OCI-LY3 (cell line): Measurements from ENCODE around the gene CHPF.

Experiments
- H2AFZ ChIP-seq: fragments of 200-600, 300-600 bp; shearing (Covaris generic); 2 replicates; pipeline ENCODE4 v1.6.0; 2014; ENCODE audit warnings: antibody characterized with exemption, low read depth, low read length
- H3K27ac ChIP-seq: fragments of 200-600, 300-600 bp; sonication (generic); 2 replicates; pipeline ENCODE4 v1.5.1; 2014; ENCODE audit warnings: mild to moderate bottlenecking, low read length, moderate library complexity, mixed read lengths
- H3K27me3 ChIP-seq: fragments of 200-600, 300-600 bp; sonication (generic); 2 replicates; pipeline ENCODE4 v1.6.1; 2014; ENCODE audit warnings: low read depth, low read length, mixed read lengths
- H3K36me3 ChIP-seq: fragments of 200-600, 300-600 bp; sonication (generic); replicated peaks from 2 replicates; pipeline ENCODE3; 2014; ENCODE audit warnings: low read depth, low read length, mixed read lengths
- H3K4me1 ChIP-seq: fragments of 300-600, 200-600 bp; sonication (generic); 2 replicates; pipeline ENCODE4 v1.6.1; 2014; ENCODE audit warnings: low read length, mixed read lengths
- H3K4me2 ChIP-seq: fragments of 200-600, 300-600 bp; sonication (generic); 2 replicates; pipeline ENCODE4 v1.6.1; 2014; ENCODE audit warnings: low read length, mixed read lengths
- H3K4me3 ChIP-seq: fragments of 300-600, 200-600 bp; sonication (generic); 2 replicates; pipeline ENCODE4 v1.5.1; 2014; ENCODE audit warnings: antibody characterized with exemption, mild to moderate bottlenecking, low read length, moderate library complexity
- H3K79me2 ChIP-seq: fragments of 300-600, 200-600 bp; shearing (Covaris generic); 2 replicates; pipeline ENCODE4 v1.6.1; 2014; ENCODE audit warnings: mild to moderate bottlenecking, low read length, mixed read lengths
- H3K9ac ChIP-seq: fragments of 300-600, 200-600 bp; shearing (Covaris generic); 2 replicates; pipeline ENCODE4 v1.6.0; 2014; ENCODE audit warnings: mild to moderate bottlenecking, low read length, moderate library complexity
- H3K9me3 ChIP-seq: fragments of 200-600, 300-600 bp; shearing (Covaris generic); 2 replicates; pipeline ENCODE4 v1.6.1; 2014; ENCODE audit warnings: low read length, mixed read lengths; ENCODE audit not compliant: insufficient read depth
- H4K20me1 ChIP-seq: fragments of 200-600, 300-600 bp; sonication (generic); 2 replicates; pipeline ENCODE4 v1.6.1; 2016; ENCODE audit warnings: low read length, mixed read lengths; ENCODE audit not compliant: insufficient read depth
- CTCF ChIP-seq: fragments of 200-600, 300-600 bp; sonication (generic); IDR thresholded peaks from 2 replicates; pipeline ENCODE4 v1.5.1; 2014; ENCODE audit warnings: antibody characterized with exemption, low read length, low read depth
- EZH2phosphoT487 ChIP-seq: fragments of 200-600 bp; shearing (Covaris generic); IDR thresholded peaks from 2 replicates; pipeline ENCODE4 v1.6.1; 2018; ENCODE audit warnings: antibody characterized with exemption, mixed run types, low read depth

Gene CHPF

GRCh38 chr2:219498280-219499057, 45.1 kb downstream of the CHPF start, which contains the start of gene GMPPA:
Gene GMPPA (plus strand): TSS chr2:219498891. CDS start chr2:219499976, 1,085 bp downstream.
- peaks cover 11% of the 10 kb centered on the region for H3K4me1 ChIP-seq
- H2AFZ ChIP-seq, result peak within 1 kb of the TSS; percentile 64; the same call in 1 of the 2 replicates
- peaks cover 8% of the 10 kb centered on the region; the same call in 1 of the 2 replicates for H3K27me3 ChIP-seq
- TF ChIP-seq EZH2phosphoT487, result no peak
- TF ChIP-seq CTCF, result no peak
- peak within 1 kb of the TSS; percentile 91 for H3K4me2 ChIP-seq
- peak within 1 kb of the TSS; percentile 98 for H3K4me3 ChIP-seq
- H3K9ac ChIP-seq, result peak within 1 kb of the TSS; percentile 88
- H3K36me3 ChIP-seq, result no peaks in the 10 kb centered on the region
- H3K79me2 ChIP-seq, result peaks cover 11% of the 10 kb centered on the region
- H4K20me1 ChIP-seq, result no peaks in the 10 kb centered on the region
- peak within 1 kb of the TSS; percentile 29; the same call in 1 of the 2 replicates for H3K27ac ChIP-seq
- H3K9me3 ChIP-seq, result no peaks in the 10 kb centered on the region

- H3K4me1 ChIP-seq, result peaks cover 11% of the 10 kb centered on the region
Measured at GRCh38 chr2:219497495-219498279, 45.9 kb downstream of the CHPF start.

GRCh38 chr2:219496825-219497494, 46.6 kb downstream of the CHPF start:
- Histone ChIP-seq H3K4me1 (peaks cover 11% of the 10 kb centered on the region), H3K4me3 (no peak overlapping the region), H3K4me2 (no peak overlapping the region), H3K9me3 (no peaks in the 10 kb centered on the region), H3K9ac (no peak overlapping the region), H3K36me3 (no peaks in the 10 kb centered on the region), H3K79me2 (peaks cover 11% of the 10 kb centered on the region), H4K20me1 (no peaks in the 10 kb centered on the region), H3K27me3 (peaks cover 8% of the 10 kb centered on the region; the same call in 1 of the 2 replicates), H3K27ac (no peak overlapping the region), H2AFZ (no peak overlapping the region)
- TF ChIP-seq EZH2phosphoT487, result no peak
- no peak for TF ChIP-seq CTCF

More at GRCh38 chr2:219497495-219498279, 45.9 kb downstream of the CHPF start:
- Histone ChIP-seq H3K36me3 (no peaks in the 10 kb centered on the region), H3K27ac (no peak overlapping the region), H3K79me2 (peaks cover 11% of the 10 kb centered on the region), H3K9ac (peak overlapping the region; percentile 88), H4K20me1 (no peaks in the 10 kb centered on the region), H3K27me3 (peaks cover 8% of the 10 kb centered on the region; the same call in 1 of the 2 replicates), H2AFZ (0 out of 2 replicates have a peak overlapping the region, but pooled peaks have one; percentile 64), H3K4me2 (peak overlapping the region; percentile 90), H3K9me3 (no peaks in the 10 kb centered on the region), H3K4me3 (peak overlapping the region; percentile 98)
- TF ChIP-seq CTCF (no peak), EZH2phosphoT487 (no peak)
